ENCODE measurements around the gene CHAT.

CHAT gene

DNA sequence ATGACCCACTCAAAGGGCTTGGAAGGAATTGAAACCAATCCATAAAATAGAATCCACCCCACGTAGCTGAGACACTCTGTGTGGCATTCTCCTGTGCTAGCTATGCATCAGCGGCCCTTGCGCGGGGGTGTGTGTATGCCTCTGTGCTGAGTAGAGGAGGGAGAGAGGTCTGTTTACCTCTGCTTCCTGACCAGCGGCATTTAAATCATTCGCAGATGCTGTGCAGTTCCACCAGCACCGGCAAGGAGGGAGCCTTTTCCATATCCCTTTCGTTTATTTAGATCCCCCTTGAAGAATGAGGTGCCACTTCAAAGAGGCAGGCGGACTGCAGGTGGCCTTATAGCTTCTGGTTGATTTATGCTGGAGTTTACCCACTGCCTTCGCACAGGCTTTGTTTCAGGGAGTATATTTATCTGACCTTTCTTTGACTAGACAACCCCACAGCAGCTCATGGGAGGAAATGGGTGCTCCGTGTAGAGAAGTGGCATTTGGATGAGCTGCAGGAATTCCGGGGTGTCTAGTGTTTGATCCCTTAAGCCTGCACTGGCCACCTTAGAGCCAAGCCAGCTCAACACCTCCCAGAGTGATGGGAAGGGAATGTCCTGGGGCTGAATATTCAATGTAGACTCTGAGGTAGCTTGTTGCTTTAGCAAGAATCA is 77.0 kb downstream of the CHAT start:
- no peak for DNase-seq

GRCh38 chr10:49691588-49691987 is 77.8 kb downstream of the CHAT start:
- no peak for DNase-seq

- no peak for DNase-seq
These were observed 80.6 kb downstream of the CHAT start for GRCh38 chr10:49694466-49694865.

GRCh38 chr10:49696311-49696710 is 82.5 kb downstream of the CHAT start:
- DNase-seq: no peak

DNA sequence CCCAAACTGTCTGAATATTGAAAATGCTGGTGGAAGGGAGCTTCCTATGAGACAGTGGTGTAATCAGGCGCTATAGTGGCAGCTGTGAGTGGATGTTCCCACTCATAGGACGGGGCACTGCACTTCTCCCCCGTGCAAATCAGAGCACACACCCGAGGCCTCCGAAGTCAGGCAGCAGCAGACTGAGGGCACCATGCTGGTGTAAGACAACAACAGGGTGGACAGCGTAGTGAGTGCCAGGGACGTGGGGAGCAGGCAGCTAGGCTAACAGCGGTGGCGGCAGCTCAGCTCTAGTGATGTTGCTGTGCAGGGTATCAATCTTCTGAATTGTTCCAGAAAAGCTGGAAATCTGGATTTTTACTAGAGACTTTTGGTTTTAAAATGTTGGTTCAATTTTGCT is 84.8 kb downstream of the CHAT start:
- DNase-seq: no peak

GRCh38 chr10:49700211-49700610 is 86.4 kb downstream of the CHAT start:
- no peak for DNase-seq

DNA sequence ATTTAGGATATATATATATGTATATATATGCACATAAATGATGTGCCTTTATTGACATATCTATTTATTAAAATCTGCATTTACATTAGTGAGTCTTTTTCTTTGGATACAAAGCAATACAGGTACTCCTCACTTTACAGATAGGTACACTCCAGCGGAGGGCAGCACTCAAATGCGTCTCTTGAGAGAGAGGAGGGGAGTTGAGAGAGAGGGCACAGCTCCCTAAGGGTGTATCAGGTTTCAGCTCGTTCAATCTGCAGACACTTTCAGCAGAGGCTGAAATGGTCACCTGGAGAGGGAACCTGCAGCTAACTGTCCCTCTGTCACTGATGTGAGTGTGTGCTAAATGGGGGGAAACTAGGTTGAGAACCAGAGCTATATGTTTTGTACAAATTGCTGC is 87.2 kb downstream of the CHAT start:
- DNase-seq: no peak

- no peak for DNase-seq
These were observed 93.7 kb downstream of the CHAT start for GRCh38 chr10:49707585-49707984.

- no peak for DNase-seq
These were observed 96.1 kb downstream of the CHAT start for GRCh38 chr10:49709934-49710333.

DNA sequence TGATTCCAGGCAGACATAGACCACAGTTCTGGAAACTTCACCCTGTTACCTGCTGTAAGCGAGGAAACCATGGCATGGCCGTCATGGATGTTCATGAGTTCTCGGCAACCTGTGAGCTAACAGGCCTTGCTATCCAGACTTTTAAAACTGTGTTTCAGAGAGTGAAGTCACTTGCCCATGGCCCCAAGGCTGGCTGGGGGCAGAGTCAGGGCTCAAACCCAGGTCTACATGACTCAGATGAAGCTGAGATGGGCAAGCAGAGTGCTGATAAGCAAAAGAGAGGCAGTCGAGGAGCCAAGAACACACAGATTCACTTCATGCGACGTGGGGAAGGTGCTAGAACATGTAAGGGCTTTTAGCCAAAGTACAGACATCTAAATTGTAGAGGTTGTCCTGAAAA is 97.1 kb downstream of the CHAT start:
- DNase-seq: no peak

DNA sequence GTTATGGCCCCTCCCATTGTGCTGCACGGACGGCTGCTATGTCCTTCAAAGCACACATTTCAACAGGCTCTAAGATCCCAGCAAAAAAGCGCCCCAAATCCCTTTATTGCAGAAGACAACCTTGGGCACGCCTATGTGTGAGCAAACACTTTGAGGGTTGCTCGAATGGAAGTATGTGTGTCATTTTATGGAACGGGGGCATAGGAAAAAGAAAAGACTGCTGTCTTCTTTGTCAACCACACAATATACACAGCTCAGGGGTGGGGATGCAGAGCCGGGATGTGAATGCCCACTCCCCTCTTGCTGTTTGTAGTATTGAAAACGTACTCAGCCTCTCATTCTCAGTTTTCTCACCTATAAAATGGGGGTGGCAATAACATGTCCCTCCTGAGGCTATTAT is 97.6 kb downstream of the CHAT start:
- DNase-seq: no peak

- DNase-seq: no peak
These were observed 99.4 kb downstream of the CHAT start for GRCh38 chr10:49713266-49713665.
